HG03060 (cell line): ENCODE data around the gene ALKBH2.

ENCODE experiments used
- ATAC-seq: cut with Tn5 transposase; IDR thresholded peaks from one replicate; pipeline ENCODE4 v1.9.1; 2021; ENCODE audit warnings: low read depth, moderate number of reproducible peaks; ENCODE audit not compliant: unreplicated experiment

ALKBH2 gene

DNA sequence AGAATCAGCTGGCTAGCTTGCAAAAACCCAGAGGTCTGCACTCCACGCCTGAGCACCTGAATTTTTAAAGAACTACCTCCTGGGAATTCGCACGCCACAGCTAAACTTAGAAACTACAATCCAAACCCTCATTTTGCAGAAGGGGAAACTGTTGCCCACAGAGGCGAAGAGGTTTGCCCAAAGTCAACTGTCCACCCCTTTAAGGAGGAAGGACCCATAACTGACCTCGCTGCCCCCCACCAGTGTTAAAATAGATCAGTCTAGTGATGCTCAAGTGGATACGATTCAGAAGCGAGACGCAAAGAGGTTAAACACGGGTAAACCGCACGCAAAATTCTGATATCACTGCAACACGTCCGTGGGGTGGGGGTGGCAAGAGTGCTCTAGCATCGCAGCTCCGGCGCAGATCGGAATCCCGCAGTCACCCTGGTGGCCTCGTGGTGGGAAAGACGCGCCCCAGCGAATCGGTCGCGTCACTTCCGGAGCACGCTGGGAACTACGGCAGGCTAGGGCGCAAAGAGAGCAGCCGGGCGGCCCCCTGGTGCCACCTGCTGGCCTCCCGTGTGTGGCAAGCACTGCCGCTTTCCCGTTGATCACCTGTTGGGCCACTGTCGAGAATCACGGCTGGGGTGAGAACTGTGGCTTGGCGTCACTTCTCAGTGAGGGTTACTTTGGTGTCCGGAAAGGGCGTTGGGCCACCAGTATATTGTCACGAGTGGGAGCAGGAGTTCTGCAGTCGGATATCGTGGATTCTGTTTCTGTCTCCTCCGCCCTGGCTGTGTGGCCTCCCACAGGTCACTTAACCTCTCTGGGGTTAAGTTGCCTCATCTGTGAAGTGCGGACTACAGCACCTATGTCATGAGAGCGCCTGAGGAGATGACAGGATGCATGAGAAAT lies at the start of gene ALKBH2:
ALKBH2 (minus strand) TSS at position 451 of the 897 bp plus-strand sequence. CDS start 686 bp downstream, outside the sequence.
- ATAC-seq, result peak; percentile 54

DNA sequence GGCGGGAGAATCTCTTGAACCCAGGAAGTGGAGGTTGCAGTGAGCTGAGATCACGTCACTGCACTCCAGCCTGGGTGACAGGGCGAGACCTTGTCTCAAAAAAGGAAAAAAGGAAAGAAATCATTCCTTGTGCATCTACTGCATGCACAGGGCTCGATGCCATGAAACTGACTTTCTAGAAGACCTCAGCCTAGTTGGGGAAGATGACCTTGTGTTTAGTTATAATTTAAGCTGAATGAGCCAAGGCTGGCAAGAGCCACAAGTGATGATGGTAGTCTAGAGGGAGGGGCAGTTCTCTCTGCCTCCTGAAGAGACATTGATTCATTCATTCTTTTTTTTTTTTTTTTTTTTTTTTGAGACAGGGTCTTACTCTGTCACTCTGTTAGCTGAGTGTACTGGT lies 47.3 kb upstream of the ALKBH2 start:
- no peak for ATAC-seq

DNA sequence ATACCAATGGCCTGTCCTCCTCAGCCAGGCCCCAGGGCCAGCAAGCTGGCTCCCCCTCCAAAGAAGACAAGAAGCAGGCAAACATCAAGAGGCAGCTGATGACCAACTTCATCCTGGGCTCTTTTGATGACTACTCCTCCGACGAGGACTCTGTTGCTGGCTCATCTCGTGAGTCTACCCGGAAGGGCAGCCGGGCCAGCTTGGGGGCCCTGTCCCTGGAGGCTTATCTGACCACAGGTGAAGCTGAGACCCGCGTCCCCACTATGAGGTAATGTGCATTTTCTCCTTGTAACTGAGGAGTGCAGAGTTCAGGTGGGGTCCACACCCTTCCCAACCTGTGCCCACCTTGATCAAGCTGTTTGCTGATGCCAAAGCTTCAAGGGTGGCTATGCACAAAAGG lies 46.5 kb upstream of the ALKBH2 start:
- no peak for ATAC-seq

DNA sequence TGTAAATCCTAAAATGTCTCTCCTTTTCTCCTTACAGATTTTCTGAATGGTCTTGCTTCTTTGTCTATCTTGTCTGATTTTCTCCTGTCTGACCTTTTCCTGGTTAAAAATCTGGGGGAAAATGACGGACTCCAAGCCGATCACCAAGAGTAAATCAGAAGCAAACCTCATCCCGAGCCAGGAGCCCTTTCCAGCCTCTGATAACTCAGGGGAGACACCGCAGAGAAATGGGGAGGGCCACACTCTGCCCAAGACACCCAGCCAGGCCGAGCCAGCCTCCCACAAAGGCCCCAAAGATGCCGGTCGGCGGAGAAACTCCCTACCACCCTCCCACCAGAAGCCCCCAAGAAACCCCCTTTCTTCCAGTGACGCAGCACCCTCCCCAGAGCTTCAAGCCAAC lies 46.1 kb upstream of the ALKBH2 start:
- ATAC-seq, result no peak

DNA sequence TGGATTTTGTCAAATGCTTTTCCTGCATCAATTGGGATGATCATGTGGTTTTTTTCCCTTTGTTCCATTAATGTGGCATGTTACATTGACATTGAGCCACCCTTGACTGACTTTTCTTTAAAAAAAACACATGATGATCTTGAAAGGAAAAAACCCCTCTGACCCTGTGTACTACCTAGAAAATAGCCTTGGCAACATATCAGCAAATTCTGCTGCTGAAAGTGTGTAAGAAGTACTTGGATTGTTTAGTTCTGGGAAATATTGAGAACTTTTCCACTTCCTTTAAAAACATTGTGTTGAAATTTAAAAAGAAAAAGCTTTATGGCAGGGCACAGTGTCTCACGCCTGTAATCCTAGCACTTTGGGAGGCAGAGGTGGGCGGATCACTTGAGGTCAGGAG lies 43.8 kb upstream of the ALKBH2 start:
- ATAC-seq, result no peak

DNA sequence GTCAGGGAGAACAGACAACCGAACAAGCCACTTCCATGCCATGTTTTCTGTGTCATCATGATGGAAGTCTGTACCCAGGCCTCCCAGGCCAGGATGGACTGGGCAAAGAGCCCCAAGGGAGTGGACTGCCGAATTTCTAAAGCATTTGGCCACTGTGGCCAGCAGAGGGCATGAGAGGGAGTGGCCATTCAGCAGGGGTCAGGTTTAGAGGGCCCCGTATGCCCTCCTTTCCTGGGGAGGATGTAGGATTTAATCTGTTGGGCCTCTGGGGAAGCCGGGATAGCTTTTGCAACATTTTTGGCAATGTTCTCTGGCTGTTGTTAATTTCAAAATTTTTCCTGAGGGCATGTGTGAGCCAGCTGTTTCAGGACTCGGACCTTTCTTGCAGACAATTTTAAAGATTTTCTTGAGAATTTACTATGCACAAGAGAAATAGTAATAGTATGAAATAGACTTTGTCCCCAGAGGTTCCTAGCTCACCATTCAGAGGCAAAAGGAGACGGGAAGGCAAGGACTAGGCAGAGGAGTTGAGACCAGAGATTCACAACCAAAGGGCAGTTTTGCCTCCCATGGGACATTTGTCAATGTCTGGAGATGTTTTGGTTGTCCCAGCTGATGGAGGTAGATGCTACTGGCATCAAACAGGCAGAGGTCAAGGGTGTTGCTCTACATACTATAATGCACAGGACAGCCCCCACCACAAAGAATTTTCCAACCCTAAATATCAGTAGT lies 41.1 kb upstream of the ALKBH2 start:
- no peak for ATAC-seq

DNA sequence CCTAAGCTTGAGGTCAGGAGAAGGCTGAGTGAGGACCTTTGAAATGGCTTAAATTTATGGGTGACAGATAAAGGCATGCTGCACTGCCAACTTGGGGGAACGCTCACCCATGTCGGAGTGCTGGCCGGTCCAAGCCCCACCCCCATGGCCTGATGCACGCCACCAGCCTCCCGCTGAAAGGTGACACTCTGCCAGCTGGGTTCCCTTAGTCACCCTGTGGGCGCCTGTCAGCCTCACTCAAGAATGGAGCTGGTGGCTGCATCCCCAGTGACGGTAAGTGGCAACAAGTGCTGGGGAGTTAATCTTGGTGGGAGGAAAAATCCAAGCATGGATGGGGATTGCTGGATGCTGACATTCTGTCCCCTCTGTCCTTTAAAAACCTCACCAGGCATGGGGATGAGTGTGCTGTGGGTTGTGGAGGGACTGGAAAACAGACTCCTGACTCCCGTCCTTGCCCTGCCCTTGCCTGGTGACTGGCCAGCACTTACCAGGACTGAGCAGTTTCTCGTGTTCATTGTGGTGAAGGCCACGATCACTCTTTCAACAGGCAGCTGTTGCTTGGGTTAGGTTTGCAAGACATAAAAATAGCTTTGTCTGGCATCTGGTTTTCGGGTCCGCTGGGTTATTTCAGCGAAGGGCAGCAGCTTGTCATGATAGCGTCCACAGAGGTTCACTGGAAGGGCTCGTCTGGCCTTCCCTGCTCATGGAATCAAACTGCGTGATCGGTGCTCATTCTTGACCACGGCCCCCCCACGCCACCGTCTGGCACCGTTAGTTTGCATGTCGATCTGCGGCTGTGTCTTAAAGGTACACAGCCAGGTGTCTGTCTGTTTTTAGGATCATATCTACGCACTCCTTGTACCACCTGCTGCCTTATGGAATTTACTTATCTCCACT lies 38.1 kb upstream of the ALKBH2 start:
- no peak for ATAC-seq

DNA sequence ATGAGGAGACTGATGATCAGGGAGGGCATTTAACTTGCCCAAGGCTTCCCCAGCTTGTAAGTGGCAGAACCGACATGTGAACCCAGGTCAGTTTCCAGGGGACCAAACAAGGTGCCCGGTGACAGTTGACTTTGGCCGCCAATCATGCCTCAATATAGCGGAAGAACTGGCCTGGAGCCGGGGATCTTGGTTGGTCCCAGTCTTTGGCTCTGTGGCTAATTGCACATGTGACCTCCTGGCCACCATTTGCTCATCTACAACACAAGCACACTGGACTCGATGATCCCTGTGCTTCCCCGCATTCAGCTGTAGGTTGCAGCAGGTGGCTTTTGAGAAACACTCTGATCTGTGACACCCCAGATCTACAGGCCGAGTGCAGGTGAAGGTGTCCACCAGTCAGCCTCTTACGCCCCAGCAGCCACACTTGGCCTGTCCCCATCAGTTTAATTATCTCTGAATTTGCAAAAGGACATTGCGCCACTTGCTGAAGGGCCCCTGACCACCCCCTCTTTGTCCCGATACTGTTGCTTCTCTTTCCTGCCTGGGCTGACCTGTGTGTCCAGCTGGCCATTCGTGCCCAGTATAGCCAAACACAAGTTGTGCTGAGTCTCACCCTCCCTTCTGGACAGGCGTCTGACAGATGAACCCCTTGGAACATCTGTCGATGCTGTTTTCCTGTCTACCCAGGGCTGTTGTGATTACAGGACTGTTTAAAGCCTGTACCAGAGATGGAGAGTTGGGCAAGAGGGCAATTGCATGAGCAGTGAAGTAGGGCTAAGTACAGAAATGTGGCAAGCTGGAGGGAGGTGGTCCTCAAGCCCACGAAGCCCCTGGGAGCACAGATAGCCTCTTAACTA lies 37.3 kb upstream of the ALKBH2 start:
- no peak for ATAC-seq

DNA sequence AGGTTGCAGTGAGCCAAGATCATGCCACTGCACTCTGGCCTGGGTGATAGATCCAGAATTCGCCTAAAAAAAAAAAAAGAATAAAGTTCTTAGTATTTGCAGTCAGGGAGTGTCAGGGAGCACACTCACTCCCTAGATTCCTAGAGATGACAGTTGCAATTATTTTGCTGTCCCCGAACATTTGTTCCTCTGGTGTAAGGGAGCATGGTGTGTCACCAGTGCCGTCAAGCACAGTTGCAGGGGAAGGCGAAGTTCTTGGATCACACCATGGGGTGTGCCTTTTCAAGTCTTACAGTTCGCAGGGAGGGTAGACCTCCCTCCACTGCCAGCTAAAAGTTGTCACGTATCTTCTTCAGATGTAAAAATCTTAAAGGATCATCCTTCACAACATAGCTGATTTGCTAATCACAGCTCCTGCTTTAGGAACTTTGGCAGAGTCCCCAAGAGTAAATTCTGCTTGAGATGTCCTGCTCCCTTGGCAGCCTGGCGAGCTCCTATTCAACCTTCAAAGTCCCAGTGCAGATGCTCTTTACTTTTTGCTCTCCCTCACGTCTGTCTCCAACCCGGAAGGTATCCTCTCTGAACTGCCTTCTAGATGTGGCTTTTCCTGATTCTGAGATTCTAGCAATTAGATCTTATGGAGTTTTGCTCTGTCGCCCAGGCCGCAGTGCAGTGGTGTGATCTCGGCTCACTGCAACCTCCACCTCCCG lies 34.4 kb upstream of the ALKBH2 start:
- no peak for ATAC-seq

DNA sequence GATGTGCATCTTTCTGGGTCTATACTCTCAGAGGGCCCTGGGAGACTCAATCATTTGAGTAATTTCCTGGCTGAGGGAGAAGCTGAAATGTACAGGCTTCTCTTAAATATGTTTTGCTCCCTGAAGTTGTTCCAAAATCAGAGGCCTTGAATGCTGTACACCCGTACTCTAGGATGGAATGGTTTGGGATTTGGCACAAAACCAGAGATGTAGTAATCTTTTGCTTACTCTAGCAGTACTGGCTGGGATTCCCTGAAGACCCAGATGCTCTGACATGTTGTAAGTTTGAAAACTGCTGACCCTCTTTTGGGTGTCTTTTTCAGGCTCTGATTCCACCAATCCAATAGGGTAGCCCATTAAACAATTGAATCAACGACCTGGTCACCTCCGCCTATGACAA lies 33.5 kb upstream of the ALKBH2 start:
- no peak for ATAC-seq

DNA sequence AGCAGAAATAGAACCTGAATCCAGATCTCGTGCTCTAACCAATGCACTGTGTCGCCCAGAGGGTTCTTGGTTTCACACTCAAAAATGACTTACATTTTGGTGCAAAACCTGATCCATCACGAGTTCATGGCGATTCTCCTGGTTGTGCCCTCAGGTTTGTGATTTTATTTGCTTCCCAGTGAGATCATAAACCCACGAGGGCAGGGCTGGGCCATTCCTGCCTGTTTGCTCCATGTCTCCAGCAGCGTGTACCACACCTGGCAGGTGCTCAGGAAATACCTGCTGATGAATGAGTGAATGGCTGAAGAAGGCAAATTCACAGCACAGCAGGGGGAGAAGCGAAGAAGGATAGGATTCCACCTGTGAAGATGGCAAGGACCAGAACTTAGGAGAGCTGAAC lies 32.5 kb upstream of the ALKBH2 start:
- no peak for ATAC-seq

DNA sequence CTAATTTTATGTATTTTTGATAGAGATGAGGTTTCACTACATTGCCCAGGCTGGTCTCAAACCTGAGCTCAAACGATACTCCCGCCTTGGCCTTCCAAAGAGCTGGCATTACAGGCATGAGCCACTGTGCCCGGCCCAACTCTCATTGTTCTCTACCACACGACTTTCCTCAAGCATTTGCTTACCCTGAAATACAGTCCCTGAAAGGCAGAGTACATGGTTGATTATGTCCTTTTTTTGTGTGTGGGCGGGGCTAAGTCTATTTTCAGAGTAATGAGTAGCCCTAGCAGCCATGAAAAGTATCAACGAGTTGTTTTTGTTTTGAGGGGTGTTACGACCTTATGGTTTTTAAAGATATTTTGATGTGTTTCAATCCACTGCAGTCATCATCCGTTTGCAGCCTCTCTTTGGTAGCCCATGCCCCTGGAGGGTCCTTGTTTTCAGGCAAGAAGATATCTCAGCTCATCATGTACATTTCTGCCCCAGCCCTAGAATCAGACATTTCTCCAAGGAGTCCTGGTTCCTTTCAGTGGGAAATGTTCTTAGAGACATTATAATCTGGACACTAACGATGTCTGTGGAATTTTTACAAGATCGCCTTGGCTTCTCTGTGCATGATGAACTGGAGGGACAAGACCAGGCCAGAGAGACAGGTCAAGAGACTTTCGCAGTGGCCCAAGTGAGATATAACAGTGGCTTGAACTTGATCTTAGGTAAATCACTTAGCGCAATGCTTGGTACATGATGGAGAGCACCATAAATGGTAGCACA lies 31.8 kb upstream of the ALKBH2 start:
- no peak for ATAC-seq

DNA sequence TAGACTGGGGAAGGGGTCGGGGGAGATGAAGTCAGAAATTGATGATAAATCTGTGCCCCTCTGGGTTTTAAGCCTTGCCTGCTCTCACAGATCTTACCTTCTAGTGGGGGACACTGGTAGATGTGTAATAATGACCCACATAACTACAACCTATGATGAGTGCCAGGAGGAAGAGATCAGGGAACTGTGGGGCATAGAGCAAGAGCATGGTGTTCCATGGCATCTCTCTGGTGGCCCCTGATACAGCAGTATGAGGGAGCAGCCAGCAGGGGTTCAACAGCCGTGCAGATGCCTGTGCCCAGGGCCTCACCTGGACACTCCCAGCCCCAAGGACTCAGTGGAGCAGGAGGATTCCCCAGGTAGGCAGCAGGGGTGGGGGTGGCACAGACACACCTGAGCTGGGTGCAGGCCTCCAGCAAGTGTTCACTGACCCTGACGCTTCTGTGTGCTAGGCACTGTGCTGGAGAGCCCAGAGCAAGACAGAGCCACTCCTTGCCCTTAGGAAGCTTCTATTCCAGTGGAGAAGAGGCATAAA lies 28.1 kb upstream of the ALKBH2 start:
- no peak for ATAC-seq

DNA sequence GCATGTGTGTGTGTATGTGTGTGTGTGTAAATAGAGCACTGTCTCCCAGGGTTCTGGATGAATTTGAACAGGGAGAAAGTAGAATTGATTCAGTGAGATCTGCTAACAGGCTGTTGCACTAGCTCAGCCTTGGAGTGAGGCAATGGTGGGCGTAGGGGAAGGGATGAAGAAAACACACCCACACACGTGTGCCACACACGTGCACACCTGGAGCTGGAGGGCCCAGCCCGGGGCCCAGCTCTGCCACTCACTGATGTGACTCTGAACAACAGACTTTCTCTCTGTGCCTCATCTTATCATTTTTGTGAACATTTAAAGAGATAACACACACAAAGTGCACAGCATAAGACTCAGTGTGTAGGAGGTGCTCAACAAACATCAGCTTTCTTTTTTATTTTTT lies 27.3 kb upstream of the ALKBH2 start:
- no peak for ATAC-seq

DNA sequence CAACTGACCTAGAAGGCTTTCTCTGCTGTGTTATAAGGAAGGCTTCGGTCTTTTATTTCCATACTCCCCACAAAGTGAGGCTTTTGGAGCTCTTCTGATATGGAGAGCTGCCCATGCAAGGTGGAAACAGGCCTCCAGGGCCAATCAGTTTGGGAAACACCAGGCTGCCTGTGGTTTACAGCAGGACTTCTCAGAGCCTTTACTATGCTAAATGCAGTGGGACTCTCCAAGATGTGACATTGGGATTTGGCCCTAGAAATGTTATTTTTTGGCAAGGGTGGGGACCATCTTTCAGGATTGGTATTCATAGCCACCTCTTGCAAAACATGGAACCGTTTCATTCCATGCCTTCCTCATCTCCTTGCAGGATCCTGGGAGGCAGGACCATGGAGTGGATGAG lies 26.8 kb upstream of the ALKBH2 start:
- ATAC-seq, result no peak

DNA sequence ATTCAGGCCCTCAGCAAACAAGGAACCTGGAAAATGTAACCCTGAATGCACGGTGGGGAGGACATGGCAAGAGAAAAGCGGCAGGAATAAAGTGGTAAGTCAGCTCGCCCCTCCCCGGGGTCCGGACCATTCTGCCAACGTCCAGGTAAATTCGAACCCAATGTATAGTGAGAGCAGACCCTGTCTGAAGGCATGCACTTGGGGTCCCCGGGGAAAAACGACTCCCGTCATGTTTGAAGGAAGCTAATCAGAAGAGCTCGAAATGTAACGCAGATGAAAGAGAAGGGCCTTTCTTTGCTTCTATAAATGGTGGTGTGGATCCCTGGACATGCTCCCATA lies 23.3 kb upstream of the ALKBH2 start:
- ATAC-seq, result no peak

DNA sequence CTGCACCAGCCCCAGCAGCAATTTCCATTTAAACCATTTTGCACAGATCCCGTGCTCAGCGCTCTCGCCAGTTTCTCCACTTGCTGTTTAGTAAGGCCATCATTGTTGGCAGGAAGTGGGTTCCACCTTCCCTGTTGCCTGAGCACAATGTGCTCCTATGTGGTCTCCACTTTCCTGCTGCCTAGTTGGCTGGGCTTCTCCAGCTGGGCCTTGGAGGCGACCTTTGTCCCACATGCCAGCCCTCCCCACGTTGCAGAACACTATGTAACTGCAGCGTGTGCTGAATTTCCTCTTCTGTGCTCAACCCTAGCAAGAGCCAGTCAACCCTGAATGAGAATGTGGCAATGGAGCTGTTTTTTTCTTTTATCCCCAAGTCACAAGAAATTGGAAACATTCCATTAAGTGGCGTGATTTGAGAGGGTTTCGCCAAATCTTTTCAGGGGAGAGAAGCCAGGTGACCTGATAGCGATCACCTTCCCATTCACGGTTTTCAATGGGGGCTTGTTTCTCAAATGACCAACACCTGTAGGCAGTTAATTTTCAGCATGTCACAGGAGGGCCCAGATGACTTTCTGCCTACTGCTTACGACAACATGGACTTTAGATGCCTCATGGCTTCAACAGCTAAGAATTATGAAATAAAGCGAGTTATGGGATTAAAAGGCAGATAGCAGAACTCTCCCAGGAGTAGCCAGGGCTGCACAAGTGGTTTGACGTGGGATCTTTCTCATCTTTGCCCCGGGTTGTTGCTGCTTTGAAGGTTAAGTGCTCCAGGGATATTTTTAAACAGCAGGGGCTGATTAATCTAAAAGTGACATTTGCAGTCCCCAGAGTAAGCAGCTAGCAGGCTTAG lies 22.7 kb upstream of the ALKBH2 start, which contains the start of gene ACACB:
ACACB (plus strand) TSS at position 830 of the 853 bp plus-strand sequence. CDS start 22,819 bp downstream, outside the sequence.
- ATAC-seq, result no peak
